Eye (tissue), 1 donor: ENCODE measurements around the gene QKI.
"Not testable (repeated sequence)": the region's sequence is repeated elsewhere in the genome, so short reads cannot be mapped to it uniquely, and the experiment has no call there.

Experiments
- DNase-seq: peaks from one replicate; pipeline ENCODE4 v3.0.0-alpha.2; 2015

QKI gene

DNA sequence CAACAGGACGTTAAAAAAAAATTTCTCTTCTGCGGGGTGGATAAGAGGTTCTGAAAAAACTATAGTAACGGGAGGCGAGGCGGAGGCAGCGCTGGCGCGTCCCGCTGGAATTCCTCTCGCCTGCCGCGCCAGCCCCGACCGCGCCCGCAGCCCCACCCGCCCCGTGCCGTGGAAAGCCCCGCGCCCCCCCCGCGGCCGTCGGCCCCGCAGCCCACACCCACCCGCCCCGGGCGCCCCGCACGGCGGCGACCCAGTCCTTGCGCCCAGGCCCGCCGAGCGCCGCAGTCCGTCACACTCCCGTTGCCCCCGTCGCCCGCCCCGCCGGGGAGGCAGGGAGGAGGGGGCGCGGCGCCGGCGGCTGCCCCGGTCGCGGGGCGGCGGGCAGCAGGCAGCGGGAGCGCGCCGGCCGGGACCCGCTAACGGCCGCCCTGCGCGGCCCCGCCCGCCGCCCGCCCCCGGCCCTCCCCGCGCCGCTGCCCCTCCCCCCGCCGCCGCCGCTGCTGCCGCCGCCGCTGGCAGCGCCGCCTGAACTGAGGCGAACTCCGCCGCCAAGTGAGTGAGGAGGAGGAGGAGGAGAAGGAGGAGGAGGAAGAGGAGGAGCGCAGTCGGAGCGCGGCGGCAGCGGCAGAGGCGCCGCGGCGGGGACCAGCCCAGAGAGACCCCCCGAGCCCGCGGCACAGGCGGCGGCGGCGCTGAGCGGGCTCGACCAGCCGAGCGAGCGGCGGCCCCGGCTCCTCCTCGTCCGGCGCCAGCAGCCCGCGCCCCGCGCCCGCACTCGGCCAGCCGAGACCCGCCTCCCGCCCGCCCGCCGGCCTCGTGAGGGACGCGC, at the start of gene QKI:
TSS of gene QKI (plus strand) at position 602 of the 829 bp plus-strand sequence. CDS start 476 bp downstream, outside the sequence.
- DNase-seq = peak; percentile 90

- DNase-seq = no peak
These were observed 48.2 kb upstream of the QKI start for GRCh38 chr6:163366288-163366687.

GRCh38 chr6:163367497-163368183, 46.9 kb upstream of the QKI start:
- no peak for DNase-seq

- DNase-seq = no peak
These were observed 45.4 kb upstream of the QKI start for GRCh38 chr6:163369141-163369540.

GRCh38 chr6:163369628-163370365, 44.7 kb upstream of the QKI start:
- DNase-seq = no peak

DNA sequence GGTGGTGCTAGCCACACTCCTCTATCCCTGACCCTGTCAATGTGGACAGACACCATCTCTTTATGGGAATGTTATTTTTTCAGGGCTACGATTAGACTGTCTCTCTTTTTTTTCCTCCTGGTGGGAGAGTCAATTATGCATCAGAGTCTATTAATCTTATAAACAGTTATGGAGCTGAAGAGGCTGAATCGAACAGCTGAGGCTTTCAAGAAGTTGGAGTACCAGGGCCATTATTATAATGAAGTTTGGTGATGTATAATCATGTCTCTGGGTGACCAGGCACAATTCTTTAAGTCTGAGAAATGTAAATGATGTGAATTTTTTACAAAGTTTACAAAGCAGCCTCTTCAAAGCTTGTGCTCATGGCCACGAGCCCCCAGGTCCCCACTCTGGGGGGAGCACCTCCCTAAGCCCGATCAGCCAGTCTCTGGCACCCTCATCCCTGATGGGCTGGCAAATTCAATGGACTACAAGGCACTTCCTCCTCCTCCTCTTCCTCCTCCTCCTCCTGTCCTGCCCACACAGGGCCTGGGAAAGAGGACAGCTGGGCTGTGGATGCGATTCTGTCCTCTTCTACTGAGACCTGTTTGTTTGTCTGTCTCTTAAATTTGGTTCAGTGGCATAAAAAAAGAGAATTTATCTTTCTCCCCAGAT, 43.9 kb upstream of the QKI start:
- DNase-seq = no peak

DNA sequence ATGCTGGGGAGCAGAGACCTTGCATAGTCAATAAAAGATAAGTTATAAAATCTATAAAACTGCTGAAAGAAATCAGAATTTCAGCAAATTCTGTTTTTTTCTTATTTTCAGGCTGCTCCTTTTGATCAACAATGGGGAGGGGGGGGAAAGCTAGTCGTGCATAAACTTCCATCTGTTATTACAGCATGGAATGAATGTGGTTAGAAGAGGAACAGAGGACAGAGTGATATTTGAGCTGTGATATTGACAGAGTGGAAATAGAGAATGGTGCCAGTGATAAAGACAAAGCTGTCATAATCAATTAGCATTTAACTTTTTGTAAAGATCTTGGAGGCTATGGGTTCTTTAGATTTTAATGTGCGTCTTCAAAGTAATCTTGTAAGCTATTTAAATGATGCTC, 43.4 kb upstream of the QKI start:
- DNase-seq = peak; percentile 66

- DNase-seq = no peak
These were observed 41.3 kb upstream of the QKI start for GRCh38 chr6:163373240-163373639.

- DNase-seq = peak; percentile 51
These were observed 39.2 kb upstream of the QKI start for GRCh38 chr6:163375361-163375760.

GRCh38 chr6:163376187-163376586, 38.3 kb upstream of the QKI start:
- DNase-seq = no peak

- DNase-seq = no peak
These were observed 37.0 kb upstream of the QKI start for GRCh38 chr6:163377561-163377960.

DNA sequence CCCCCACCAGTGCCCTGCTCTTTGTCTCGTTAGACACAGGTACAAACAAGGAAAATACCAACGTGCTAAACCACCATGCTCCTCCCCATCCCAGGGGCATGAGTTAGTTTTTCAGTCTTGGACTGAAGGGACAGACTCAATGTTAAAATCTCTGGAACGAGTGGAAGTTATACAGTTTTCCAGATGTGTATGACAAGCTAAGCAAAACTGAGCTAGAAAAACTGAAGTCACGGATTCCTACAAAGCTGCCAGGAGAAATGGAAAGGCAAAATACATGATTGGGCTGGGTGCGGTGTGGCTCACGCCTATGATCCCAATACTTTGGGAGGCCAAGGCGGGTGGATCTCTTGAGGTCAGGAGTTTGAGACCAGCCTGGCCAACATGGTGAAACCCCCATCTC, 34.3 kb upstream of the QKI start:
- DNase-seq = peak; percentile 42

GRCh38 chr6:163381118-163381756, 33.3 kb upstream of the QKI start:
- DNase-seq = no peak

- not testable (repeated sequence) for DNase-seq
These were observed 31.1 kb upstream of the QKI start for GRCh38 chr6:163383396-163383795.

- DNase-seq = no peak
These were observed 30.6 kb upstream of the QKI start for GRCh38 chr6:163383912-163384311.

DNA sequence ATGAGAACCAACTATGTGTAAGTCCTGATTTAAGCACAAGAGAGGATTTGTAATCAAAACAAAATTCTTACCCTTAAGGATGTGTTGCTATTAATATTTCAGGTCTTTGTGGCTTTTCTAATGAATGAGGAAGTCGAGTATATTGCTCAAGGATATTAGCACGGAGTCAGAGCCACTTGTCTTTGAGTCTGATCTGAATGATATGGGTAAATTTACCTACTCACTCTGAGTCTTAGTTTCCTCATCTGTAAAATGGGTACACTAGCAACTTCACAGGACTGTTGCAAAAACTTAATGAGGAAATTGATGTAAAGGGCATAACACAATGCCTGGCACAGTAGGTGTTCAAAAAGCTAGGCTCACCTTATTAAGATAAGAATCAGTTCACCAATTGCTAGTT, 30.0 kb upstream of the QKI start:
- no peak for DNase-seq

GRCh38 chr6:163385503-163385902, 29.0 kb upstream of the QKI start:
- DNase-seq = not testable (repeated sequence)

DNA sequence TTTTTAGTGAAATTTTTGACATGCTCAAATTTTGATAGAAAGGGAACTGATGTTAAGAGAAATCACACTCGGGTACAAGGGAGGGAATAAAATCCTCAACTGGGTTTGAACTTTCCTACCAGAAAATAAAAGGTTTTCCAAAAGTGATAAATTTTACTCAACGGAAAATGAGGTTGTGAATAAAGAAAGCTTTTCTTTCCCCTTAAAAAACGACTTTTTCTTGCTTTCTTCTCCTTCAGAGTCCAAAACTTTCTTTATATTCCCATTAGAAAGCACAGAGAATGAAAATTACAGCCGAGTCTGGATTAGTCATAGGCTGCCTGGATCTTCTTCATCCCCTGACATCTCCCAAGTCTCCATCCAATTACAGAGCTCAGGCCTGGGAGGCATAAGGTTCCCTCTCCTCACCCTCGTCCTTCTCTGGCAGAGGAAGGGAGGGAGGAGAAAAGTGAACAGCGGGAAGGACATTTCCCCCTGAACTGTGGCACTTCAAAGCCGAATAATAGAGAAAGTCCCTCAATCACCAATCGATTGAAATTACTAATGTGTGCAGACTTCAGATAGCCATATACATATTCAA, 28.1 kb upstream of the QKI start:
- no peak for DNase-seq

DNA sequence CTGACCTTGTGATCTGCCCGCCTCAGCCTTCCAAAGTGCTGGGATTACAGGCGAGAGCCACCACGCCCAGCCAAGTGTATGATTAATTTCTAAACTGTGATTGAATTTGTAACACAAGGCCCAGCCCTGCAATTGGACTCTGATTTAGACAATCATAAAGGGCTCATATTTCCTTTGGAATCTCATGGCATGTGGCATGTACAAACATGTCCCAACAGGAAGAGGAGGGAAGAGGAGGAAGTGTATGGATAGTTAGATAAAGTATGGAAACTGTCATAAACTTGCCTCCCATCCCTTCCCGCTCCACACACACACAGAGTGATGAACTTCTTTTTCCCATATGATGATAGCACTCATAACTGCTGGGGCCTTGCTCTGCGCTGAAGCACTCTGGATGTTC, 27.2 kb upstream of the QKI start:
- no peak for DNase-seq

GRCh38 chr6:163389354-163389753, 25.2 kb upstream of the QKI start:
- DNase-seq = no peak

DNA sequence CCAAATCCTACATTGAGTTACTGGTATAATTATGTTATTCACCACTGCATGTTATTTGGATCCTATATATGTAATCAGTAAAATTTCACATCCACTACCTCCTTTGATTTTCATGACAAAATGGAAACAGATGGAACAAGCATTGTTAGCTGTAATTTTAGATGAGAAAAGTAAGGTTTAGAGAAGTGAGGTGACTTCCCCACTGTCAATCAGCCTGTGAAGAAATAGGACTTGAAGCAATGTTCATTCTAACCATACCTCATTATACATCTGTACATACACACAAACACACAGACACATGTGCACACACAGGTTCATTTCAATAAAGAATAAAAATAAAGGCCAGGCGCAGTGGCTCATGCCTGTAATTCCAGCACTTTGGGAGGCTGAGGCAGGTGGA, 23.7 kb upstream of the QKI start:
- DNase-seq = no peak

DNA sequence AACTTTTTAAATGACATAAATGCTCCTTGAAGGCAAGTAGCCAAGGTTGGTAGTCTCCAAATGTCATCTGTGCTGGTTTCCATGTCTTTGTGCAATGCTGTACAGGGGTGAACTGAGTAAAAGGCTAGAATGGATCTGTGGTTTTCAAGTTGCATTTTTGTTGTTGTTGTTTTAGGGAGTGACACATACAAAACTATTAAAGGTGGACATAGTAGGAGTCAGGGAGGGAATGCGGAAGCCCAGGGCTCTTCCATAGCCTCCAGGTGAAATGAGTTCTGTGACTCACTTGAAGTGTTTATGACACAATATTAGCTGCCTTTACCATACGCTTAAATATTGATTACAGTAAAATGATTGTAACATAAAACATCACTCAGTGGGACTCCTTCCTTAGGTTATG, 22.5 kb upstream of the QKI start:
- DNase-seq = no peak
